HG02884 (cell line): Measurements from ENCODE around the gene SYNDIG1L.

Experiments
- ATAC-seq: cut with Tn5 transposase; IDR thresholded peaks from one replicate; pipeline ENCODE4 v1.9.1; 2021; ENCODE audit warnings: mild to moderate bottlenecking, moderate library complexity; ENCODE audit not compliant: unreplicated experiment

The SYNDIG1L gene

GRCh38 chr14:74429991-74430390, 4.0 kb upstream of the SYNDIG1L start:
- no peak for ATAC-seq

GRCh38 chr14:74429221-74429691, 3.2 kb upstream of the SYNDIG1L start:
- no peak for ATAC-seq

DNA sequence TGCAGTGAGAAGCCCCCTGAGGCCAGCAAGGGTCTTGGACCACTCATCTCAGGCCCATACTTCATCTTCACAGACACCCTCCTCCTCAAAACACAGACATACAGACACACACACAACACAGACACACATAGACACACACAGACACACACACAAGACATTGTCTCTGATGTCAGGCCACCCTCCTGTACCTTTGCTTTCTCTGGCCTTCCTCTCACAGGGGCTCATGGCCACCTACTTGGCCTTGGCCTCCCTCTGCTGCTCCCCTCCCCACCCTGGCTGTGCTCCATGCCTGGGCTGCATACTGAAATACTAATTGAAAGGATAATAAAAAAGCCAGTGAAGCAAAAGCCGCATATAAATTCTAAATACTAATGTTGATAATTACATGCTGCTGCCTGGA, 1.6 kb upstream of the SYNDIG1L start:
- ATAC-seq = no peak

DNA sequence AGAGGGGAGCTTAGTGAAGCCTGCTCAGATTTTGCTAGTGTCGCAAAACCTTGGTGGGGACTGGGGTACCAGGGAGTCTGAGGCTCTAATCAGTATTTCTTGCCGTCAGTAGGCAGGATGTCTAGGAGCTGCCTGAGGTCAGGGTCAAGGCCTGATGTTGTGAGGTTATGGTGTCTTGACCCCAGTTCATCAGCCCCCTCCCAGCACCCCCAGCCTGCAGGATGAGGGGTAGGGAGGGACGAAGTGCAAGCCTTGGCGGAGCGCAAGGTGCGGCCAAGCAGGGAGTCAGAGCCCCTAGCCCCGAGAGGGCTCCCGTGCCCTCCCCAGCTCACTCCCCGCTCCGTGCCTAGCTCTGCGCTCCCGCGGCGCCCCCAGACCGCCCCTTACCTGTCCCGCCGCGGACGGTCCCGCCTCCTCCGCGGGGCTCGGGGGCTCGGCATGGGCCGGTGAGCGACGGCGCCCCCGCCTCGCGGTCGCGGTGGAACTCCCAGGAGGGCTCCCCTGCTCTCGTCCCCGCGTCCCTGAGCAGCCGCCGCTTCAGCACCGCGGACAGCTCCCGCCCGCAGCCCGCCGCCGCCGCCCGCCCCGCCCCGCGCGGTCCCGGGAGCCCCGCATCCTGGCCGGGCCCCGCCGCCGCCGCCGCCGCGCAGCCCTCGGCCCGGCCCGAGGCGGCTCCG, 347 bp downstream of the SYNDIG1L start:
- no peak for ATAC-seq

DNA sequence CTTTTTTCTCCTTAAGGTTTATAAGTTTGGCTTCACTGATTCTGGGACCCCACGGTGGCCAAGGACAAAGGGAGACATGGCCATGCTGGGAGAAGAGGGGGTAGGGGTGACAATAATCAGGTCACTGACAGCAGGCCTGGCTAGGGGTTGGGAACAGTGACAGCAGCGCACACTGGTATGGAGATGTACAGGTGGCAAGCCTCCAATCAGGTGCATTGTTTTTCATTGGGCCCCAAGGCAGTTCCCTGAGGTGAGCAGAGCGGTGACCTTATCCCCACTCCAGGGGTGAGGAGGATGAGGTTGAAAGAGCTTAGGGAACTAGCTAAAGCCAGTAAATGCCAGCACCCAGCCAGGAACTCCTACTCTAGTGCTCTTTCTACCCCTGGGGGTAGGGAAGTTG, 1.4 kb downstream of the SYNDIG1L start:
- no peak for ATAC-seq

DNA sequence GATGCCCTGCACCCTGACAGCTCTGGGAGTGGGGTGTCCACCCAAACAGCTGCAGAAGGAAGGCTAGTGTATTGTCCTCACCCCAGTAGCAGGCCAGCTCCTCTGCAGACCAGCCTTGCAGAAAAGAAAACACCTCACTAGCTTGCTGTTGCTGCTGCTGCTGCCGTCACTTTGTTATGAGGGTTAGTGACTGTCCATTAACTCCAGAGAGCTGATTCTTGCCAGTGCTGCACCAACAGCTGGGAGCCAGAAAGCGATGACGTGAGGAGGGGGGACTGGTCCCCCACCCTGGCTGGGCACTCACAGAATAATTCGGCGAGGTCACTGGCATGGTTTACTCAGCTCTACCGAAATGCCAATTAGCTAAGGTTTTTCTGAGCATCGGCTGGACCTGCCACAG, 2.8 kb downstream of the SYNDIG1L start:
- no peak for ATAC-seq

DNA sequence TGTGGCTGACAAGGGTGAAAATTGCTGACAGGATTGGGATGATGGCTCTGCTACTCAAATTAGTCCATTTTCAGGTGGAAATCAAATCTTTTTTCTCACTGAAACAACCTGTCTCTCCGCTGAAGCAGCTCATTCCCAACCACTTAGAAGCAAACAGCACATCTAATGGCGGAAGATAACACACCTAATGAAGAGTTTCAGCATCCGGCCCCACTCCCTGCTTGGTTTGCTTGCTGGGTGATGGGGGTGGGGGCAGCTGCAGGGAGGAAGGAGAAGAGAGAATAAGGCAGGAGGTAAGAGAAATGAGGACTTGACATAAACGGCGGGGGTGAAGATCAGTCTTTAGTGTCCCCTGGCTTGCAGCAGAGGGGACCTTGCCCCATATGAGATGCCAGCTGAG, 4.0 kb downstream of the SYNDIG1L start:
- ATAC-seq = no peak

GRCh38 chr14:74419086-74419485, 6.9 kb downstream of the SYNDIG1L start:
- no peak for ATAC-seq

DNA sequence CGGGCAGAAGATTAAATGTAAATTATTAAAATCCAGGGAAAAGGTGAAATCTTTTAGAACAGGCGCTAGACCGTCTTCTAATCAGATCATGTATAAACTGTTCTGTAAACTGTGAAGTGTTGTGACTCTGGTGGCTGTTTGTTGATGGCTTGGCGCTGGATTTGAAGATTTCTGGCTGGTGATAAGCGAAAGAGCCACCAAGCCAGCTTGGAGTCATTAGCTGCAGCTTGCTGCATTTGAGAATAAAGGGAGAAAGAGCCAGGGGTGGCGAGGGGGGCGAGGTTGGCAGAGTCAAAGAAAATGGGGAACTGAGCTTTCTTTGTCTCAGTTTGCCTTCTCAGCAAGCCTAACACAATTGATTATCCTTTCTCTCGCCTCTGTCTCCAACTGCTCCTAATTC, 8.0 kb downstream of the SYNDIG1L start:
- no peak for ATAC-seq

GRCh38 chr14:74417611-74418010, 8.4 kb downstream of the SYNDIG1L start:
- ATAC-seq = no peak

GRCh38 chr14:74417201-74417600, 8.8 kb downstream of the SYNDIG1L start:
- no peak for ATAC-seq

GRCh38 chr14:74415115-74415437, 10.9 kb downstream of the SYNDIG1L start:
- ATAC-seq = no peak

DNA sequence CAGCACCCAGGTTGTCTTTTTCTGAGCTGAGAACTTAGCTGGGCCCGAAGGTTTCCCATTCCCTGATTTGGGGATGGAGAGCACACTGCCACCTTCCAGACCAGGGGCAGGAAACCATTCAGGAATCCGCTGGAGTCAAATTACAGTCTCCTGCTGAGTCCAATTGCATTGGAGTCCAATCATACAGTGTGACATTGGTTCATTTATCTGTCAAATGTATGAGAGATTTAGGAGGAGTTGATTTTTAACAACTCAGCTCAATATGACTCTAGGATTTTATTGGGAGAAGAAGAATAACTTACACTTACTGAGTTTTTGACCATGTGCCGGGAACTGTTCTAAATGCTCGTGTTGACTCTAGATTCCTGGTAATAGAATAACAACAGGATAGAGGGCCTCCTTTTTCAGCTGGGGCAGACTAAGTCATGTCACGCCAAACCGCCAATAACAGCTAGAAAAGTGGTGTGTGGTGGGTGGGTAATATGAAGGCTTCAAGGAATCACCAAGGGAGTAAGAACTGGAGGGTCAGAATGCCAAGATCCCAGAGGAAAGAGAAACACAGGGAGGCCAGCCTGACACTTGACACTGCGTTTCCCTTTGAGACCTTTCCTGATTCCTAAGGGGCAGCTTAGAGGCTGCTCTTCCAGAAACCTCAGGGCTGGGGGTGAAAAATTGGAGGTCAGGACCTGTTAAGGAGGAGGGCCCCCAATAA, 11.5 kb downstream of the SYNDIG1L start:
- no peak for ATAC-seq

DNA sequence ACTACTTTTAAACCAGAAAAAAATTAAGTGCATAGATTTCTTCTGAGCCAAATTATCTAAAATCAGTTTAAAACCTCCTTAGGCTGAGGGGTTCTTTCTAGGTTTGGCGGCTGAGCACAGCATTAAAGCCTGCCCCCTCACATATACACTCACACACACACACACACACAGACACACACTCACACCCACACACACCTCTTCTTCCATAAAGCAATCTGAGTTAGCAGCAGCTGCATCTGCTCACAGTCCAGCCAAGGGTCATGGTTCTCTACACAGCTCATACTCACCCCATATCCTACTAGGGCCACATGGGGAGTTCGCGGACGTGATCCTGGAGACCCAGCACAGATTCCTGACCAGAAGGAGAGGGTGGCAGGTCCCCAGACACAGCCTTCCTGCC, 12.4 kb downstream of the SYNDIG1L start:
- ATAC-seq = no peak

- no peak for ATAC-seq
These were observed 13.3 kb downstream of the SYNDIG1L start for GRCh38 chr14:74412753-74413152.

GRCh38 chr14:74411671-74412070, 14.3 kb downstream of the SYNDIG1L start:
- no peak for ATAC-seq

GRCh38 chr14:74409441-74409840, 16.6 kb downstream of the SYNDIG1L start:
- no peak for ATAC-seq

DNA sequence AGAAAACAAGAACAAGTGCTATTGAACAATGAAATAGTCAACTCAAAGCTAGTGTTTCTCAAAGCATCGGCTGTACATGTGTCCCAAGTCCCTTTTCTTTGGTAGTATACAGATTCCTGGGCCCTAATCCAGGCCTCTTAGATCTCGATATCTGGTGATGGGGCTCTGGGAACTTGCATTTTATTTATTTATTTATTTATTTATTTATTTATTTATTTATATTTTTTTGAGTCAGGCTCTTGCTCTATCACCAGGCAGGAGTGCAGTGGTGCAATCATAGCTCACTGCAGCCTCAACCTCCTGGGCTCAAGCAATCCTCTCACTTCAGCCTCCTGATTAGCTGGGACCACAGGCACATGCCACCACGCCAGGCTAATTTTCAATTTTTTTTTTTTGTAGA, 17.1 kb downstream of the SYNDIG1L start:
- no peak for ATAC-seq

DNA sequence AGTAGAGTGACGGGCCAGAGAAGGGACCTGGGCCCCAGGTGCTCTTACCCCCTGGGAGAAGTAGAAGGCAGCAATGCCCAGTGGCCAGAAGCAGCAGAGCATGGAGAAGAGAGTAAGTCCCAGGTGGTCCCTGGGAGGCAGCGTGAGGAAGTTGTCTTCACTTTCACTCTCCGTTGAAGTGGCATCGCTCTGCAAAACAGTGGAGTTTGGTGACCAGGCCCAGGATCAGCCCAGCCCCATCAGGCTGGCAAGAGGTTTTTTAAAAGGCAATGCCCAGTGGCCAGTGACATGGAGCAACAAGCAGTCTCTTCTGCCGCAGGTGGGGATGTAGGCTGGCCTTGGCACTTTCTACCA, 18.2 kb downstream of the SYNDIG1L start:
- ATAC-seq = no peak

DNA sequence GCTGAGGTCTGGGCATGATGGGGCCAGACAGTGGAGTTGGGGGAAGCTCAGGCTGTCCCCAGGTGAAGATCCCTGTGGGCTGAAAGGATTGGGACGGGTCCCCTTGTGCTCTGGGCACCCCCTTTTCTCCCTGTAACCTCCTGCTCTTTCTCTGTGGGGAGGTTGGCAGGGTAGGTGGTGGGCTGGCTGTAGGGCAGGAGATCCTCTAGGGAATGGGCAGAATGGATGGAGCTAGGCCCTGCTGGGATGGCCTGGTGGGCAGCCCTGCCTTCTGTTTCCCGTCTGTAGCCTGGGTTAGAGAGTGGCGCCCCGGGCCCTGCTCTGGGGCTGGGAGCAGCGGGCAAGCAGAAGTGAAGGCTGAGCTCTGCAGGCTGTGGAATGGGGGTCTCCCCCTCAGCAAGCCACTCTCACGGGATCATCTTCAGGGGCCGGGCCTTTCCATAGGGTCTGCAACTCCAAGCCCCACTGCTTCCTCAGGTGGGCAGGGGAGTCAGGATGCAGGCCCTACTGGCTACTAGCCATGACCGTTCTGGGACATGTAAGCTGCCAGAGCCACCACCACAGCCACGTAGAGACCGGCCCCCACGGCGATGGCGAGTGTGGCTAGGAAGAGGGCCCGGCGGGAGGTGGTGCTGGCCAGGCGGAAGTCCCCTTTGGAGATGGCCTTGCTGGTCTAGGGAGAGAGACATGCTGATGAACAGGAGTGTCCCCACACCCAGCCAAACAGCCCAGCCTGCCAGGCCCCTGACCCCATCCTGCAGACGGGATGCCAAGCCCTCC, 18.8 kb downstream of the SYNDIG1L start:
- no peak for ATAC-seq

GRCh38 chr14:74405663-74406062, 20.3 kb downstream of the SYNDIG1L start:
- no peak for ATAC-seq

DNA sequence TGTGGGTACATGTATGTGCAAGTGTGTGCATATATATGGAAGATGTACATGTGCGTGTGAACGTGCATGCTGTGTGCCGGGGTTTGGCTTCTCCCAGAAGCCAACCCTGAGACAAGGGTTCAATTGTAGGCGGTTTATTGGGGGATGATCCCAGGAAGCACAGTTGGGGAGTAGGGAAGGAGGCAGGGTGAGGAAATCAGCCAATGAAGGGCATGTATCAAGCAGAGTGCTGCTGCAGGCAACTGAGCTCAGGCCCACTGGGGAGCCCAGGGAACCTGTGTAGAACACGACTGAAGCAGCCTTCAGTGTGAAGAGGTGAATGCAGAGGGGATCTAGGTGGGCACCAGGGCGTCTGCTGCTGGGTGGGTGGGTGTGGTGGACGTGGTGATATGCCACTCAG, 21.6 kb downstream of the SYNDIG1L start:
- no peak for ATAC-seq
